ENCODE results near the gene FAM187B. TPM values are rescaled to one million over a fixed set of nuclear protein-coding genes. Genes with fewer than 3 reads are reported as not detected.

The FAM187B gene
- total and polyA plus RNA-seq, 2 donors (not counting 1 experiment from before 2014, with no cell fraction given) = 0.25 TPM; not detected in 1

DNA sequence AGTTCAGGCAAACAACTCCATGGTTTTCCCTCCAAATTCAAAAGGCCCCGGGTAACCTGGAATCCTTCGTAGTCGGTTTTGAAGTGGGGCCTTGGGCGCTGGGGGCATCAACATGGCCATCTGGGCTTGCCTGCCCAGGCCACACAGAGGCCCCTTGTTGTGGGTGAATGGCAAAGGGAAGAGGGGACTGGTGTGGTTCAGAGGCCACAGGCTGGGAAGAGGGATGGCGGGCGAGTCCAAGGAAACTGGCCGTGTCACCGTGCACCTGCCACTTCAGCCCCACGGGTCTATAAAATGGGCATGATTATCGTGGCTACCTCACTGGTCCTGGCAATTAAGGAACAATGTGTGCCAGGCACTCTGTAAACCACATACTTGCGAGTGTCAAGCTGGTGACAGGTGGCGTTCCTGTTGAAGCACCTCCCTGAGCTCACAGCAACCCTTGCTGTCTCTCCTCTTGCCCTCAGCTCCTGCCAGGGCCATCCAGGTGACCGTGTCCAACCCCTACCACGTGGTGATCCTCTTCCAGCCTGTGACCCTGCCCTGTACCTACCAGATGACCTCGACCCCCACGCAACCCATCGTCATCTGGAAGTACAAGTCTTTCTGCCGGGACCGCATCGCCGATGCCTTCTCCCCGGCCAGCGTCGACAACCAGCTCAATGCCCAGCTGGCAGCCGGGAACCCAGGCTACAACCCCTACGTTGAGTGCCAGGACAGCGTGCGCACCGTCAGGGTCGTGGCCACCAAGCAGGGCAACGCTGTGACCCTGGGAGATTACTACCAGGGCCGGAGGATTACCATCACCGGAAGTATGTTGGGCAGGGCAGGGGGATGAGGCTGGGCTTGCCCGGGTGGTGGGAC, 21.5 kb upstream of the FAM187B start:
- 94% methylated on average over 34 of the region's 34 CpGs for WGBS (ENCODE audit: insufficient coverage)
- intact Hi-C loops (cut with micrococcal nuclease) = loop anchor here (2.0 kb wide), 2 partner anchors 43 to 95 kb away; partner anchors contain the start of gene FXYD5
- no peak overlapping the region for H2AFZ ChIP-seq (ENCODE audit: insufficient read depth, low read depth, low read length, poor library complexity, severe bottlenecking)
- peak overlapping the region in 1 of 2 donors; percentile 86 for H3K27ac ChIP-seq (ENCODE audit: low read length in 2 of 2)
- H3K9me3 ChIP-seq (ENCODE audit: control extremely low read depth in 1 of 3, control insufficient read depth in 2 of 3, insufficient read depth in 1 of 3, low read length in 2 of 3) = peaks cover 0 to 2% (median 0%) of the 10 kb centered on the region in 3 donors
- ChIA-PET CTCF (interaction anchor here (0.5 to 1.7 kb wide), 6 partner anchors 10 to 218 kb away, joined by 3 to 4 read pairs (median 4); no protein-coding TSS in a partner anchor), POLR2A (interaction anchor here (1.2 to 1.3 kb wide), 2 partner anchors 45 to 98 kb away, joined by 3 read pairs; partner anchors contain the start of gene FFAR1)
- ATAC-seq (ENCODE audit: low read depth) (no peak), DNase-seq (peak; percentile 50)
- H3K4me3 ChIP-seq (ENCODE audit: control extremely low read depth in 1 of 5, extremely low read depth in 1 of 5, insufficient read depth in 1 of 5, low read depth in 2 of 5, low read length in 4 of 5) = peak overlapping the region in 1 of 5 experiments; percentile 76
- H3K79me2 ChIP-seq (ENCODE audit: control insufficient read depth, insufficient read depth, low read length) = no peaks in the 10 kb centered on the region
- H3K9ac ChIP-seq (ENCODE audit: low read length) = no peak overlapping the region
- H3K27me3 ChIP-seq (replicated peaks in 1 of 4; ENCODE audit: control extremely low read depth in 1 of 4, control insufficient read depth in 3 of 4, insufficient read depth in 4 of 4, low read length in 3 of 4) = peaks cover 0 to 6% (median 0%) of the 10 kb centered on the region in 4 experiments
- peak overlapping the region; percentile 98 for H3K27ac Mint-ChIP-seq
- H3K4me3 Mint-ChIP-seq = peak overlapping the region; percentile 89
- peaks cover 13 to 30% of the 10 kb centered on the region in 2 donors for H3K4me1 ChIP-seq (ENCODE audit: control insufficient read depth in 2 of 2, insufficient read depth in 2 of 2, low read length in 2 of 2)
- H3K4me2 ChIP-seq (replicated peaks; ENCODE audit: low read depth, low read length, poor library complexity, severe bottlenecking) = peak overlapping the region; percentile 97
- peaks cover 3% of the 10 kb centered on the region for H3K27me3 Mint-ChIP-seq
- peaks cover 26% of the 10 kb centered on the region for H3K4me1 Mint-ChIP-seq
- H4K20me1 ChIP-seq (ENCODE audit: control insufficient read depth, insufficient read depth, low read length, poor library complexity, severe bottlenecking) = peaks cover 5% of the 10 kb centered on the region
- peaks cover 0 to 5% of the 10 kb centered on the region in 2 experiments for H3K36me3 ChIP-seq (replicated peaks in 1 of 2; ENCODE audit: control extremely low read depth in 1 of 2, control insufficient read depth in 1 of 2, extremely low read depth in 1 of 2, insufficient read depth in 2 of 2, low read length in 1 of 2)
- no peaks in the 10 kb centered on the region for H3K9me3 Mint-ChIP-seq (ENCODE audit: insufficient read depth)
- TF ChIP-seq, protein P1, sequence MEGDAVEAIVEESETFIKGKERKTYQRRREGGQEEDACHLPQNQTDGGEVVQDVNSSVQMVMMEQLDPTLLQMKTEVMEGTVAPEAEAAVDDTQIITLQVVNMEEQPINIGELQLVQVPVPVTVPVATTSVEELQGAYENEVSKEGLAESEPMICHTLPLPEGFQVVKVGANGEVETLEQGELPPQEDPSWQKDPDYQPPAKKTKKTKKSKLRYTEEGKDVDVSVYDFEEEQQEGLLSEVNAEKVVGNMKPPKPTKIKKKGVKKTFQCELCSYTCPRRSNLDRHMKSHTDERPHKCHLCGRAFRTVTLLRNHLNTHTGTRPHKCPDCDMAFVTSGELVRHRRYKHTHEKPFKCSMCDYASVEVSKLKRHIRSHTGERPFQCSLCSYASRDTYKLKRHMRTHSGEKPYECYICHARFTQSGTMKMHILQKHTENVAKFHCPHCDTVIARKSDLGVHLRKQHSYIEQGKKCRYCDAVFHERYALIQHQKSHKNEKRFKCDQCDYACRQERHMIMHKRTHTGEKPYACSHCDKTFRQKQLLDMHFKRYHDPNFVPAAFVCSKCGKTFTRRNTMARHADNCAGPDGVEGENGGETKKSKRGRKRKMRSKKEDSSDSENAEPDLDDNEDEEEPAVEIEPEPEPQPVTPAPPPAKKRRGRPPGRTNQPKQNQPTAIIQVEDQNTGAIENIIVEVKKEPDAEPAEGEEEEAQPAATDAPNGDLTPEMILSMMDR (IDR thresholded peaks at IDR 0.05) = no peak
- TF ChIP-seq EZH2 (IDR thresholded peaks at IDR 0.05; ENCODE audit: borderline replicate concordance, insufficient read depth, low read depth, low read length, poor library complexity, severe bottlenecking) = no peak

All from B cell (primary cell).